HFF-Myc (cell line): Measurements from ENCODE around the gene BCAS3.

Experiments used
- DNase-seq: peaks from one replicate; pipeline ENCODE4 v3.0.0-alpha.2; 2011; ENCODE audit warnings: low read depth; ENCODE audit errors: extremely low read depth
- H3K4me3 ChIP-seq: replicated peaks from 2 replicates; pipeline ENCODE4 v1.5.1; 2011; ENCODE audit warnings: low read depth, mild to moderate bottlenecking, control low read depth, low read length
- CTCF ChIP-seq: IDR thresholded peaks from 2 replicates; pipeline ENCODE4 v1.5.1; 2012; ENCODE audit warnings: mild to moderate bottlenecking, low read depth, low read length, control low read depth; ENCODE audit errors: missing control alignments

Gene BCAS3

GRCh38 chr17:61330174-61331150, 652.8 kb downstream of the BCAS3 start:
- no peak for DNase-seq
- no peak for TF ChIP-seq CTCF
- no peak overlapping the region for H3K4me3 ChIP-seq

GRCh38 chr17:61331178-61331577, 653.5 kb downstream of the BCAS3 start:
- no peak overlapping the region for H3K4me3 ChIP-seq
- no peak for TF ChIP-seq CTCF
- DNase-seq: no peak

- no peak for DNase-seq
- H3K4me3 ChIP-seq: no peak overlapping the region
- no peak for TF ChIP-seq CTCF
Observed at GRCh38 chr17:61331886-61332285, 654.2 kb downstream of the BCAS3 start.

GRCh38 chr17:61333136-61333535, 655.5 kb downstream of the BCAS3 start:
- no peak for TF ChIP-seq CTCF
- DNase-seq: no peak
- no peak overlapping the region for H3K4me3 ChIP-seq

GRCh38 chr17:61334673-61335072, 657.0 kb downstream of the BCAS3 start:
- no peak overlapping the region for H3K4me3 ChIP-seq
- no peak for DNase-seq
- no peak for TF ChIP-seq CTCF

GRCh38 chr17:61335105-61335844, 657.6 kb downstream of the BCAS3 start:
- no peak for DNase-seq
- no peak for TF ChIP-seq CTCF
- no peak overlapping the region for H3K4me3 ChIP-seq
